ENCODE results near the gene PLXNA4.

The PLXNA4 gene

DNA sequence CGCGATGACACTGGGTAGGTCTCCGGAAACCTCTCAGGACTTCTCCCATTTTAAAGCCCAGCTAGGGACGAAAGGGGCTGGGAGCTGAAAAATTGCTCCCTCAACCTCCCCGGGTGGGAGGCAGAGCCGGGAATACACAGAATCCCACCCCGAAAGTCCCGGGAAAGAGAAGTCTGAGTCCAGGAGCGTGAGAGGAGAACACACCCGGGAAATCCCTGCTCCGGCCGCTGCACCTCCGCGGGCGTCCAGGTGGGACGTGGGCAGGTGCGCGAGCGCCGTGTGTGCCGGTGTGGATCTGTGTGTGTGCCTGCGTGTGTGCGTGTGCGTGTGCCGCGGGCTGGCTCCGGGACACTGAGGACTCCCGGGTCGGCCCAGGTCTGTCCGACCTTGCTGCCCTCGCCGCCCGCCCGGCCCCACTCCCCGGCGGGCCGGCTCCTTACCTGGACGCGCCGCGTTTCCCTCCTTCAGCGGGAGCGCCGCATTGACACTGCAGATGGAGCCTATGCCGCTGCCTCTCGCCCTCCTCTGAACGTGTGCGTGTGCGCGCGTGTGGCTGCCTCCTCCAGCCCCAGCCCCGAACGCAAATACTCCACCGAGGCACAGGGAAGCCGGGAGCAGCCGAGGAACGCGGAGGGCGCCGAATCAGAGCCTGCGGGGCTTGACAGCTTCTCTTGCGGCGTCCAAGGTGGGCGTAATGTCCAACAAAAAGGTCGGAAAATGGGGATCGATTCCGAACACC lies at the start of gene PLXNA4:
PLXNA4 (minus strand) TSS at position 489 of the 739 bp plus-strand sequence. CDS start 67,777 bp downstream, outside the sequence.
- no peak for DNase-seq (ENCODE audit: low read depth)
- in situ Hi-C loops (cut with HindIII; ENCODE audit: low sequenced_read_pairs), result no loop called here
- peak within 1 kb of the TSS; percentile 58 for H3K4me3 ChIP-seq (ENCODE audit: low read depth, low read length)

DNA sequence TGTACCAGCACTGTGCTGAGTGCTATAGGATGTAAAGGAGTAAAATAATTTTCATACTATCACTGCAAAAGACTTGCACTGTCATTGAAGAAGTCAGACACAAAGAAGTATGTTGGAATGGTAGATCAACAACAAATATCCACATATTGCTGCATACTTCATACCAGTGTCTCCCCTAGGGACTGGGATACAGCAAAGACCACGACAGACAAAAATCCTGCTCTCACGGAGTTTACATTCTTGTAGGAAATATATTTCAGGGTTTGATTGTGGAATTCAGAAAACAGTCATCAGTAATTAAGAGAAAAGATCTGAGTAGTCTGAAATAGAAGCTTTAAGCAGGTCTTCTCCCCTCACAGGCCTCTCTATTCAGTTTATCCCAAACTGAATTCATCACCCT lies 49.4 kb upstream of the PLXNA4 start:
- no peak overlapping the region for H3K4me3 ChIP-seq (ENCODE audit: low read depth, low read length)
- no peak for DNase-seq (ENCODE audit: low read depth)
- in situ Hi-C loops (cut with HindIII; ENCODE audit: low sequenced_read_pairs), result loop anchor here (5.0 kb wide), 1 partner anchor 43 kb away; no protein-coding TSS in a partner anchor
- TF ChIP-seq, protein P1, sequence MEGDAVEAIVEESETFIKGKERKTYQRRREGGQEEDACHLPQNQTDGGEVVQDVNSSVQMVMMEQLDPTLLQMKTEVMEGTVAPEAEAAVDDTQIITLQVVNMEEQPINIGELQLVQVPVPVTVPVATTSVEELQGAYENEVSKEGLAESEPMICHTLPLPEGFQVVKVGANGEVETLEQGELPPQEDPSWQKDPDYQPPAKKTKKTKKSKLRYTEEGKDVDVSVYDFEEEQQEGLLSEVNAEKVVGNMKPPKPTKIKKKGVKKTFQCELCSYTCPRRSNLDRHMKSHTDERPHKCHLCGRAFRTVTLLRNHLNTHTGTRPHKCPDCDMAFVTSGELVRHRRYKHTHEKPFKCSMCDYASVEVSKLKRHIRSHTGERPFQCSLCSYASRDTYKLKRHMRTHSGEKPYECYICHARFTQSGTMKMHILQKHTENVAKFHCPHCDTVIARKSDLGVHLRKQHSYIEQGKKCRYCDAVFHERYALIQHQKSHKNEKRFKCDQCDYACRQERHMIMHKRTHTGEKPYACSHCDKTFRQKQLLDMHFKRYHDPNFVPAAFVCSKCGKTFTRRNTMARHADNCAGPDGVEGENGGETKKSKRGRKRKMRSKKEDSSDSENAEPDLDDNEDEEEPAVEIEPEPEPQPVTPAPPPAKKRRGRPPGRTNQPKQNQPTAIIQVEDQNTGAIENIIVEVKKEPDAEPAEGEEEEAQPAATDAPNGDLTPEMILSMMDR (IDR thresholded peaks at IDR 0.05; ENCODE audit: low read depth, low read length, missing control alignments), result no peak

More for the DNA sequence above, at the start of gene PLXNA4:
- TF ChIP-seq, protein P1 (IDR thresholded peaks at IDR 0.05; ENCODE audit: low read depth, low read length, missing control alignments), result no peak

GRCh38 chr7:132622081-132622480 lies 45.8 kb upstream of the PLXNA4 start:
- H3K4me3 ChIP-seq (ENCODE audit: low read depth, low read length), result no peak overlapping the region
- in situ Hi-C loops (cut with HindIII; ENCODE audit: low sequenced_read_pairs), result no loop called here
- TF ChIP-seq, protein P1 (IDR thresholded peaks at IDR 0.05; ENCODE audit: low read depth, low read length, missing control alignments), result no peak
- DNase-seq (ENCODE audit: low read depth), result no peak

GRCh38 chr7:132619967-132620366 lies 43.7 kb upstream of the PLXNA4 start:
- in situ Hi-C loops (cut with HindIII; ENCODE audit: low sequenced_read_pairs), result no loop called here
- no peak overlapping the region for H3K4me3 ChIP-seq (ENCODE audit: low read depth, low read length)
- TF ChIP-seq, protein P1 (IDR thresholded peaks at IDR 0.05; ENCODE audit: low read depth, low read length, missing control alignments), result no peak
- DNase-seq (ENCODE audit: low read depth), result no peak

GRCh38 chr7:132618956-132619305 lies 42.7 kb upstream of the PLXNA4 start:
- TF ChIP-seq, protein P1 (IDR thresholded peaks at IDR 0.05; ENCODE audit: low read depth, low read length, missing control alignments), result no peak

GRCh38 chr7:132618271-132618955 lies 42.1 kb upstream of the PLXNA4 start:
- no peak for DNase-seq (ENCODE audit: low read depth)
- TF ChIP-seq, protein P1 (IDR thresholded peaks at IDR 0.05; ENCODE audit: low read depth, low read length, missing control alignments), result no peak
- no peak overlapping the region for H3K4me3 ChIP-seq (ENCODE audit: low read depth, low read length)
- in situ Hi-C loops (cut with HindIII; ENCODE audit: low sequenced_read_pairs), result no loop called here

More at GRCh38 chr7:132618956-132619305, 42.7 kb upstream of the PLXNA4 start:
- DNase-seq (ENCODE audit: low read depth), result no peak
- H3K4me3 ChIP-seq (ENCODE audit: low read depth, low read length), result no peak overlapping the region
- in situ Hi-C loops (cut with HindIII; ENCODE audit: low sequenced_read_pairs), result no loop called here
